ENCODE data around the gene RAB36.

Gene RAB36

DNA sequence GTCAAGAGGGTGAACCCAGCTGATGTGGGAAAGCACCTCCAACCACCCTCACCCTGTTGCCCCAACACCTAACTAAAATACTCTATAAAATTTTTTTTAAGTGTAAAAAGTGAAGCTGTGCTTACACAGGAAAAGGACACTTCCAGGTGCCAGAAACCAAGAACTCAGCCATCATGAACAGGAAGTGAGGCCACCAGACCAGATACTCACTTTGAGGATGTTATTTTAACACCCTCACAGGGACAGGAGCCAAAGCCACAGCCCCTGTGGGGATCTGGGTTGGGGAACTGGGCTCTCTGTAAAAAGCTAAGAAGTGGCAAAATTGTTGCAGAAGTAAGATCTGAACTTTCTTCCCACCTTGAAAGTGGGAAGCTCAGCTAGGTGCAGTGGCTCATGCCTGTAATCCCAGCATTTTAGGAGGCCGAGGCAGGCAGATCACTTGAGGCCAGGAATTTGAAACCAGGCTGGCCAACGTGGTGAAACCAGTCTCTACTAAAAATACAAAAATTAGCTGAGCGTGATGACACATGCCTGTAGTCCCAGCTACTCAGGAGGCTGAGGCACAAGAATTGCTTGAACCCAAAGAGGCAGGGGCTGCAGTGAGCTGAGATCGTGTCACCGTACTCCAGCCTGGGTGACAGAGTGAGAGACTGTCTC, 7.2 kb upstream of the RAB36 start:
- DNase-seq (ENCODE audit: low read depth), result no peak

DNA sequence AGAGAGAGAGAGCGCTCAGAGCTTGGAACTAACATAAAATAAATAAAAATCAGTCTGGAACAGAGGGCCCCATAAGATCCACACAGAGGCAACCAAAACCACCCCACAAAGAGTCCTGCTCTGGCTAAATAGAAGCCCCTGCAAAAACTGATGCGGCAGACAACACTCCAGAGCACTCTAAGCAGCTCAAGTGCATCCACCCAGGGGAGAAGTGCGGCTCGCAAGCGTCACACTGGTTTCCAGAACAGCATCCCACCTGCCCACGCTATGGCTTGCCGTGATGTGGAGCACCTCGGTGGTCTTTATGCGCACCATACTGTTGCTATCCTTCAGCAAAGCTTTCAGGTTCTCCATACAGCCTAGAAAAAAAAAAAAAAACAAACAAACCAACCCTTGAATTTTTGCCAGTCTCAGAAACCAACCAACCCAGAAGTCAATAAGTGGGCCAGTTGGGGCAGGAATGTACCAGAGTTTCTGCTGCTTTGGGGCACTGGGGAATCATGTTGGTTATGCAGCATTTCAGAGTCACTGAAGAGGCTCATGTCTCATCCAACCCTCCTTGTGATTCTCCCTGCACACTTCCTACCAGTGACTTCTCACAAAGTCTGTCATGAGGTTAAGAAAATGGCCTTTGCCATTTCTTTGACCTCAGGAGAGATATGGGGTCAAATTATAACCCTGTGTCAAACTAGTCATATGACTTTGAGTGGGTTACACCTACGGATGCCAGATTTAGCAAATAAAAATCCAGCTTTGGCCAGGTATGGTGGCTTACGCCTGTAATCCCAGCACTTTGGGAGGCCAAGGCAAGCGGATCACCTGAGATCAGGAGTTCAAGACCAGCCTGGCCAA, 6.5 kb upstream of the RAB36 start:
- DNase-seq (ENCODE audit: low read depth), result no peak

DNA sequence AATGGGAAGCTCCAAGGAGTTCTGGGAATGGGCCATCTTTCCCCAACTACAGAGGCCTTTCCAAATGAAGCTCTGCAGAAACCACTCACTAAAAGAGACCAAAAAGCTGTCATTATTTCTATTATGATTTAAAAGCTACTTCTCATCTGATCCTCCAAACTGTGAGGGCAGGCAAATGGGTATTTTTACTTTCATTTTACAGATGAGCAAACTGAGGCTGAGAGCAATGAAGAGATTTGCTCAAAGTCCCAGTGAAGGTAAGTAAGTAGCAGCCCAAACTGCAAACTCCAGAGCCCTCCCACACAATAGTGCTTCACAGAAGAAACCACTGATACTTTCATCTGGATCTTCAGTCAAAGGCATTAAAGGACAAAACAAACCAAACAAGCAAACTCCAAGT, 4.9 kb upstream of the RAB36 start:
- DNase-seq (ENCODE audit: low read depth), result no peak

DNA sequence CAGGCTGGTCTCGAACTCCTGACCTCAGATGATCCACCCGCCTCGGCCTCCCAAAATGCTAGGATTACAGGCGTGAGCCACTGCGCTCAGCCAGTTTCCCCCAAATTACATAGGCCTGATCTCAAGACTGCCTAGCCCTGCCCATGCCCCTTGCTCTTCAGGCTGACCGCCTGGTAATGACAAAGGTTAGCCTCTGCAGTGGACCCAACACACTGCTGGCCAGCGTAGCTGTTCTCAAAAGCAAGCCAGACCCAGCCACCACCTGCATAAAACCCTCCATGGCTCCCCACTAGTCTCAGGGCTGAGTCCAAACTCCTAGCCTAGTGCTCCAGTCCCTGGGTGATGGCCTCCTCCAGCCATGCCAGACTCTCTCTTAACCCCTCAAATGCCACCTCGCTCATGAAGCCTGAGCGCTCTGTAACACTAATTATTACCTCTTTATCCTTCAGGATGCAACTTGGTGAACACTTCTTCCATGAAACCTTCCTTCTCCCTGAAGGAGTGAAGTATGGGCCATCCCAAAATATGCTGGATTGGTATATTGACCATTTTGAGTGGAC, 2.7 kb upstream of the RAB36 start:
- DNase-seq (ENCODE audit: low read depth), result no peak

DNA sequence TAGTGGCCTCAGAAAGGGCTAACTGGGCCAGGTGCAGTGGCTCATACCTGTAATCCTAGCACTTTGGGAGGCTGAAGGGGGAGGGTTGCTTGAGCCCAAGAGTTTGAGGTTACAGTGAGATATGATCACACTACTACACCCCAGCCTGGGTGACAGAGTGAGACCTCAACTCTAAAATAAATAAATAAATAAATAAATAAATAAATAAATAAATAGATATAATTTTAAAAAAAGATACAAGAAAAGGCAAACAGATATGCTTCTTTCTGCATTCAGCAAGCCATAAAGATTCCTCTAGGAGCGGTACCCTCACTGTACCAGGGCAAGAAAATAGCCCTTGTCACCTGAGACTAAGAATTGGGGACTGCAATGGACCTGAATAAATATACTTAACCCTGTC, 2.2 kb upstream of the RAB36 start:
- DNase-seq (ENCODE audit: low read depth), result no peak

DNA sequence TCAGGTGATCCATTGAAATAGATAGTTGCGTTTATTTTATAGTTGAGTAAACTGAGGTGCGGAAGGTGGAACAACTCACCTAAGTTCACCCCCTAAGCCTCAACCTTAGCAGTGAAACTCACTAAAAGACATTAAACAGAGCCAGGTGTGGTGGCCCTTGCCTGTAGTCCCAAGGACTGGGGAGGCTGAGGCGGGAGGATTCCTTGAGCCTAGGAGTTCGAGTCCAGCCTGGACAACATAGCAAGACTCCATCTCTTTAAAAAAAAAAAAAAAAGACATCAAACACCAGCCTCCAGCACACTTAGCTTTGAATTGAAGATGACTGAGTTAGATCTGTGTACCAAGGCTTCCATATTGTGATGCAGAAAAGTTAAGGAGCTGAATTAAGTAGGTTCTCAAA, 845 bp upstream of the RAB36 start:
- DNase-seq (ENCODE audit: low read depth), result no peak

DNA sequence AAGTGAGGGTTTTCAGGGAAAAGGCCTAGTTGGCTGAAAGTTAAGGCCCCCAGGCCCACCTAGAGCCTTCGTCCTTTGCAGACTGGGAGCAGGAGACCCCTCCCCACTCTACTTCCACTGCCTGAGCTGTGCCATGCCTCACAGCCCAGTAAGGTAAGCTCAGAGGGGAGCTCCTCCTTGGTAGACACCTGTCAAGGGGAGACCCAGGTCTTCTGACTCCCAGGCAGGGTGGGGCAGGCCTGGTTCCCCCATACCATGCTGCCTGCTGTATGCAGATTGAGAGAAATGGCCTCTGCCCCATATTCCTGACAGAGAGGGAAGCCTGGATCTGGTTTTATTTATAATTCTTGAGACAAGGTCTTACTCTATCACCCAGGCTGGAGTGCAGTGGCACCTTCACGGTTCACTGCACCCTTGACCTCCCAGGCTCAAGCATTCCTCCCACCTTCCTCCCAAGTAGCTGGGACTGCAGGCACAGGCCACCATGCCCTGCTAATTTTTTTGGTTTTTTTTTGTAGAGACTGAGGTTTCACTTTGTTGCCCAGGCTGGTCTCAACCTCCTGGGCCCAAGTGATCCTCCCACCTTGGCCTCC, 697 bp downstream of the RAB36 start:
- no peak for DNase-seq (ENCODE audit: low read depth)

DNA sequence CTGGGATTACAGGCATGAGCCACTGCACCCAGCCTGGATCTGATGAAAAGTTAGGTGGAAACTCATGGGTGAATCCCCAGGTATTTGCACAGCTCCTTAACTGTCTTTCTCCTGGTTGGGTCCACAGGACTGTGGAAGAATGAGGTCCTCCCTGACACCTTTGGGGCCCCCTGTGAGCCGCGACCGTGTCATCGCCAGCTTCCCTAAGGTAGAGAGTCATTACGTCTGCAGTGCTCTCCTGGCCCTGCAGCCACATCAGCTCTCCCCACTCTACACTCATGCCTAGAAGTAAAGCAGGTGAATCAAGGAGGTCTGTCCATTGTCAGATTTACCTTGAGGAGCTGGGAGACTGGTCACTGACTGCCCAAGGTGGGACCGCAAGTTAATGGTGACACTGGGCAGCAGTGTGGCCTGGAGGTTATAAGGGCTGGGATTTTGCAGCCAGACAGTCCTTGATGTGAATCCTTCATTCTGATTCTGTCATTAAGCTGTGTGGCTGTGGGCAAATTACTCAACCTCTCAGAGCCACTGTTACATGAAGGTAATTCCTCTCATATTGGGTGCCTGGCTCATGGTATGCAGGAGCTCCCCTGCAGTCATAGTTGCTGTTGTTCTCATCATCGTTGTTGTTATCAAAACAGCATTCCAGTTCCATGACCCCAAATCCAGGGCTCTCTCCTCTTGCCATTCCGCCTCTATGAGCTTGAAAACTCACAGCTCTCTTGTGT, 1.4 kb downstream of the RAB36 start:
- no peak for DNase-seq (ENCODE audit: low read depth)

DNA sequence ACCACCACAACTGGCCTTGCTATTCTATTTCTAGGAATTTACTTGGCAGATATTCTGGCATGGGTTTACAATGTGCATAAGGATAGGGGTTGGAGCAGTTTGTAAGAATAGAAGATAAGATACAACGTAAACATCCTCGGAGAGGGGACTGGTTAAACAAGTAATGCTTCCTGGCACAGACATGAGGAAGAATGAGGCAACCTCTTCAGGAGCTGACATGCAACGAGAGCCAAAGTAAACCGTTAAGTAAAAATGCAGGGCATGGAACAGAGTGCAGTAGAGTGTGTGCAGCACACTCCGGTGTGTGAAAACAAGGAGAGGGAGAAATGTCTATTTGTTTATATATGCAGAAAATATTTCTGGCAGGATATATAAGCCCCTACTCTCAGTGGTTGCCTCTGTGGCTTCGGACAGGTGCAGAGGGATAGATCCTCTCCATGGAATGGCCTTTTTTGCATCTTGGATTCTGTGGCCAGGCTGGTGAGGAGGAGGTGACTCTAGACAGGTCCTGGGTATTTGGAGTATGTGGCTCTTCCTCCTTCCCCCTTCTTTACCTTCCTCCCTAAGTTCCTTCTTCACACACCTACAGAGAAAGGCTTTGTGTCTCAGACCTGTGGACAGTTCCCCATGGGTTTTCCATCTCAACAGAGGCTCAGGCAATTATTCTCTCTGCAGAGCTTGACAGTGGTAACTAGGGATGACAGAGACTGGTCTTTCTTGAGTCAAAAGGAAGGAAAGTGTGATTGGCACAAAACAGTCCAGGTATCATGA, 2.5 kb downstream of the RAB36 start:
- no peak for DNase-seq (ENCODE audit: low read depth)

DNA sequence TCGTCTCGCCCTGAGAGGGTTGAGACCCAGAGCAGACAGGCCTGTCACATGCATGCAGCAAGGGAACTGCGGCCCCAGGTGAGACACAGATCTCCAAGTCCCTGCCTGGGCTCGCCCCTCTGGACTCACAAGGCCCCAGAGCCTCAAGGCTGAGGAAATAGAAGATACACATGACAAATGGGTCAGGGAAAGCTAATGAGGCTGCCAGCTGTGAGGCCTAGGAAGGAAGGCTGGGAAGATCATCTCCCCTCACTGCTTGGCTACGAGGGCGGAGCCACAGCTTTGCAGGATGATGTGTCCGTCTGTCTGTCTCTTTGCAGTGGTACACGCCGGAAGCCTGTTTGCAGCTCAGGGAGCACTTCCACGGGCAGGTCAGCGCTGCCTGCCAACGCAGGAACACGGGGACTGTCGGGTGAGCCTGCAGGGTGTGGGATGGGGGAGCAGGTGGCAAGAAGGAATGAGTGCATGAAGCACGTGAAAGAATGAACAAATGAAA, 4.5 kb downstream of the RAB36 start:
- DNase-seq (ENCODE audit: low read depth), result no peak

DNA sequence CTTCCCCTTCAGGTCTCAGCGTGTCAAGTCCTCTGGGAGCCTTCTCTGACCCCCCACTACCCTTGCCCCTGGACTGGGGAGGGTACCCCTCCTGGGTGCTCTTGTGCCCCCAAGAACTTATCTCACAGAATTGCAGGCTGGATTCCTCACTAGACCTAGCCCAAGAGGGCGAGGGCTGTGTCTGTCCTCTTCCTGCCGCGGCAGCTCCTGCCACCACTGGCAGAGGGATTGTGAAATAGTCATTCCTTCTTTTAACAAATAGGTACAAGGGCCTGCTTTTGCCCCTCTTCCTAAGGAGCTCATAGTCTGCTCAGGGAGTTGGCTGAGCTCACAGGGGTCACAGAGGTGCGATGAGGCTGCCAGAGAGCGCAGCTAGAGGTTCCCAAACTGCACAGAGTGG, 5.5 kb downstream of the RAB36 start:
- DNase-seq (ENCODE audit: low read depth), result no peak

DNA sequence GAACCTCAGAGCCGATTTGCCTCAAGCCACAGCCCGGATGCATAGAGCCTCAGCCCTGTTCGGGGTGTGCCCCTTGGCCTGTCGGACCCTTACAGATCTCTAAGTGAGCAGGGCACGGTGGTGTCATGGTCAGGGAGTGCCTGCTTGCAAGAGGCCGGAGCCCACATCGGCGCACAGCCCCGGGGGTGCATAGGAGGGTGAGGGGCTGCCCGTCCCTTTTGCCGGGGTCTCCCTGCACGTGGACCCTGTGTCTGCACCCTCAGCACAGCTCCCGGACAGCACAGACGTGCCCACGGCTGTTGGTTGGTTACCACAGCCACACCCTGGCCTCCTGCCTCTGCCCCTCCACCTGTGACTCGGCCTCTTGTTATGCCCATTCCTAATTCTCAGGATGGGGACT, 6.5 kb downstream of the RAB36 start:
- no peak for DNase-seq (ENCODE audit: low read depth)

DNA sequence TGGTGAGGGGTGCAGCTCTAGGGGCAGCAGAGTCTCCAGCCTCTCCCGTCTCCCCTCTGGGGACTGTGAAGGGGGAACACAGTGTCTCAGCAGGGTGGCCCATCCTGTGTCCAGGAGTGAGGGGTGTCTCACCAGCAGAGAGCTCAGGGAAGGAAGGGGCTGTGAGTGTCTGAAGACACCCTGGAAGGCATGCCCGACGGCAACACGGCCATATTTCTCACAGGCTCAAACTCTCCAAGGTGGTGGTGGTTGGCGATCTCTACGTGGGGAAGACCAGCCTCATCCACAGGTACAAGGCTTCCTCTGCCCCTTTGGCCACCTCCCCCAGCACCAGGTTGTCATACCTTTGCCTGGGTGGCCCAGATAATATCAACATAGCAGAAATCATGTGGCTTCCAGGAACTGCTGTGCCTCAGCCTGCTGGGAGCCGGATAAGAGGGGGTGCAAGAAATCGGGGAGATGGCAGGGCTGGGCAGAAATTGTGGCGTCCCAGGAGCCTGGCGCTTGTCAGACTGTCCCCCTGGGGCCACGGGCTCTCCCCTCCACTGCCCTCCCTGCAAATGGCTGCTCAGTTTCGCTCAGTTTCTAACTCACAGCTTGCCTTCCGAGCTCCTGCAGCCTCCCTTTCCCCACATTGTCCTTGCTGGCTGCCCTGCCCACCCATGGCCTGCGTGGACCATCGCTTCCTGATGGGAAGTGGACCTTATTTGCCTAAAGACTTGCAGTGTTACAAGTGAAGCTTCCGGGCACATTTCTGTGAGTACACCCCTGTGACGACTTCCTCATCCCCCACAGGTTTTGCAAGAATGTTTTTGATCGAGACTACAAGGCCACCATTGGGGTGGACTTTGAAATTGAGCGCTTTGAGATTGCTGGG, 7.2 kb downstream of the RAB36 start:
- no peak for DNase-seq (ENCODE audit: low read depth)

DNA sequence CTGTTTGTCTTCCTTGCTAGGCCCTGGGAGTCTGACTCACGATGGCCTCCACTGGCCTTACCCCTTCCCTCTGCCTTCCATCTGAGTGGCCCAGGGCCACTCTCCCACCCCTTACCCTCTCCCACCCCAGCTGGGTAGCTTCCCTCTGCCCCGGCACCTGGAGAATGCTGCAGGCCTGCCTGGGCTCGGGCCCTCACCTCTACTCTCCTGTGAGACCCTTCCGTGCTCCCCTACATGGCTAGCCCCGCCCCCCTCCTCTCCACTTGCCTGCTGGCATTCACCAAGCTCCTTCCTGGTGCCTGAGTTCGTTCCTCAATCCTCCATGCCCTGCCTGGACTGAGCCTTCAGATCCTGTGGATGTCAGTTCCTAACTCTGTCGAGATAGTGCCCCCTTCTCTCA, 8.7 kb downstream of the RAB36 start:
- no peak for DNase-seq (ENCODE audit: low read depth)

DNA sequence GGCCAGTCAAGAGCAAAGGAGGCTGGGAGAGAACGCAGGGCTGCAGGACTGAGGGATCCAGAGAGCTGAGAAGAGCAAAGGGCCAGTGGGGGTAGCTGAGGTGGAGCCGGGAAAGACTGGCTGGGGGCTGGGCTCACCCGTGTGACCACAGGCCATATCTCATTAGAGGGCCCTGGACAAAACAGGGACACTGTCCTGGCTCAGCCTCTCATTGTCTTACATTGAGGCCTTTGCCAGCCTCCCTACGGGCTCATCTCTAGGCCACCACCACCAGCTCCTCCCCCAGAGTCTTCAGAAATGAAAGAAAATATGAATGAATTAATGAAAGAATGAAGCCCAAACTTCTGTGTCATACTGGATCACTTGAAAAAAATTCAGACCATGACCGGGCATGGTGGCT, 9.2 kb downstream of the RAB36 start:
- DNase-seq (ENCODE audit: low read depth), result no peak

DNA sequence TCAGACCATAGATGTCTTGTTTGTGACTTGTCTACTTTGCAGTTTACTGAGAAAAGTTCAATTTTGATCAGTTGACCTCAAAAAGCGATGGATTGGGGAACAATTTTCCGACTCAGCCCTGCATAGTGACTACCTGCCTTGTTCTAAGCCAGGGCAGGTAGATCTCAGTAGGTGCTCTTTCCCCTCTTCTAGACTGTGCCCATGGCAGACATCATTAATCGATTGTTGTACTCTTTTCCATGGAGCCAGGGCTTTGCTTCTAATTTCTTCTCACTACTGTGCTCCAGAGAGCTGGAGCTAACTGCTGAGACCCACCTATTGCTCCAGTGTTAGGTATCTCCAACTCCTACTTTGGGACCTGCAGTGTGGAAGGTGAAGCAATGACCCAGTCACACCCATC, 9.9 kb downstream of the RAB36 start:
- no peak for DNase-seq (ENCODE audit: low read depth)

DNA sequence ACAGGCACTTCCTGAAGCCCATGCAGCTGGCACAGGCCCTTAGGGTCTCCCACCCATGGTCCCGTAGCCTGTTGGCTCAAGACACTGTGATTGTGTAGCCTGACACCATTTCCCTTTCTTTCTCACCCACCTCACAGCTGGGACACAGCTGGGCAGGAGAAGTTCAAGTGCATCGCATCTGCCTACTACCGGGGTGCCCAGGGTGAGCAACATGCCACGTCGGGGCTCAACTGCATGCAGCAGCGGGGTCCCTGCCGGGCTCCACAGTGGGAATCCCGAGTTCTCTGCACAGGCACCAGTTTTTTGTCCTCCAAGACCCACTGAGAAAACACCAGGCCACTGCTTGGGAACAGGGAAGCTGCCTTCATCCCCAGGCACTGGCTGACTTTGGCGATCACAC, 10.6 kb downstream of the RAB36 start:
- no peak for DNase-seq (ENCODE audit: low read depth)

DNA sequence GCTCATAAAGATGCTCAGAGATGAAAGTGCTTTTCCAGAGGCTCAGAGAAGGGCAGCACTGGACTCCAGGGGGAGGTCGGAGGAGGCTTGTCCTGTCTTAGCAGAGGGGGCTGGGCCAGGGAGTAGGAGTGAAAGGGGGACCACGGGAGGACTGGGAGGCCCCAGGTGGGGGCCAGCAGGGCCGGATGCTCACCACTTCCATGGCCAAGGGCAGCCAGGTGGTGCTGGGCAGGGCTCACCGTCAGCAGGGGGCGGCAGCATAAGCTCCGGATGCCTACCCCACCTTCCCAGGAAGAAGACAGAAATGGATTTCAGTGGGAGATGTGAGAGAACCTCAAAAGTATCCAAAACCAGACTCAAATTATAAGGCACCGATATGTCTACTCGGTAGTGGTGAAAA, 11.0 kb downstream of the RAB36 start:
- no peak for DNase-seq (ENCODE audit: low read depth)

DNA sequence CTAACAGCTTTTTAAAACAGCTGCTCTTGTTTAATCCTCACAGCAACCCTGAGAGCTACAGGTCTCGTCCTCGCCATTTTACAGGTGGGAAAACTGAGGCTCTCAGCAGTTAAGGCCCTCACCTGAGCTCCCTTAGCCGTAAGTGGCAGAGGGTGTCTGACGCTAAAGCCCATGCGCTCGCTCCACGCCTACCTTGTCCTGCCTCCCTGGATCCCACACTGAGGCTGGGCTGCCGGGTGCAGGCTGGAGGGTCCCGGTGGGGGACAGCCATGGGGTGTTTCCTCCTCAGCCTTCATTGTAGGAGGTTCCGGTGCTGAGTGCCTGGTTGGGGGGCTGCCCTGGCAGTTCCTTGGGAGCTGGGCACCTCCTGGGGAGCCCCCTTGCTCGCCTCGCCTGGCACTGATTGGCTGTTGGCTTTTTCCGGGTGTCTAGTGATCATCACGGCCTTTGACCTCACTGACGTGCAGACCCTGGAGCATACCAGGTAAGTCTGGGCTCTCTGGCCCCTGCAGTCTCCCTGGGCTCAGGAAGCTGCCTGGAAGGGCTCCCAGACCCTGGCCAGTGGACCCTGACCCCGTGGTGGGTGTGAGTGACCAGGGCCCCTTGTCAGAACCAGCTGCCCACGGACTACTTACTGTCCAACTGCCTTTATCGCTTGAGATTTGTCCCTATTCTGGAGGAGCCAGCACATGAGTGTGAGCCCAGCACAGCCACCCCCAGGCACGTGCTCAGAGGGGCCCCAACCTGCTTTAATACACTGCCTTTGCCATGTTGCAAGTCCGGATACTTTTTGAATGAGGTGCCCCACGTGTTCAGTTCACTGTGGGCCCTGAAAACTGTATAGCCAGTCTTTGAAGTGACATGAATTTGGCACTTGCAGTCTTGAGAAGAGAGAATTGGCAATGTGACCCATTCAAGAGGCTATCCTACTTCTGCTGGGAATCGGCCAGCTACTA, 12.6 kb downstream of the RAB36 start:
- DNase-seq (ENCODE audit: low read depth), result no peak

Data from GM04503 (cell line).